SK-N-MC (cell line): ENCODE data around the gene XPR1.

Experiments
- EZH2 ChIP-seq: fragments of 200-600 bp; sonication (generic); IDR thresholded peaks from one replicate; pipeline ENCODE4 v1.6.1; 2017; ENCODE audit warnings: antibody characterized with exemption
- POLR2AphosphoS5 ChIP-seq: IDR thresholded peaks from 2 replicates; pipeline ENCODE4 v1.6.1; 2012; ENCODE audit warnings: mild to moderate bottlenecking, low read depth, low read length, borderline replicate concordance

- TF ChIP-seq POLR2AphosphoS5 (no peak), EZH2 (no peak)
These were observed 30.3 kb upstream of the XPR1 start for GRCh38 chr1:180601512-180601911.
